Activated CD4-positive, CD25-positive, alpha-beta regulatory T cell treated with anti-CD3 and anti-CD28 coated beads, Interleukin-2, amount 50 U/mL, for 24 hours (primary cell): ENCODE data around the gene SLC25A48.

Source experiments
- ATAC-seq, 2 donors: fragments of 150-1000 bp; cut with Tn5 transposase; one replicate each; pipeline ENCODE4 v1.10.0; 2021; ENCODE audit warnings: mild to moderate bottlenecking in 1 of 2, moderate library complexity in 1 of 2

The SLC25A48 gene

GRCh38 chr5:135934939-135935338 lies 100.5 kb downstream of the SLC25A48 start:
- ATAC-seq = no peak

GRCh38 chr5:135937245-135937911 lies 102.9 kb downstream of the SLC25A48 start:
- ATAC-seq = no peak
